Upper lobe of left lung (tissue), 4 donors: ENCODE results near the gene PRKAR1A.

Source experiments
- POLR2A ChIP-seq, 4 donors: fragments of 450-650 bp; IDR thresholded peaks; one replicate each; pipeline ENCODE4 v1.5.1; 2016 to 2017; ENCODE audit warnings: antibody characterized with exemption in 4 of 4, mild to moderate bottlenecking in 2 of 4
- TF ChIP-seq, protein P1 (sequence below), 6 experiments: fragments of 450-650 bp in 4 of 6; fragments of 200-600 bp in 2 of 6; sonication (generic) in 2 of 6; IDR thresholded peaks; one replicate each; pipeline ENCODE4 v1.5.1; 2016 to 2019; ENCODE audit warnings: antibody characterized with exemption in 6 of 6

DNA sequence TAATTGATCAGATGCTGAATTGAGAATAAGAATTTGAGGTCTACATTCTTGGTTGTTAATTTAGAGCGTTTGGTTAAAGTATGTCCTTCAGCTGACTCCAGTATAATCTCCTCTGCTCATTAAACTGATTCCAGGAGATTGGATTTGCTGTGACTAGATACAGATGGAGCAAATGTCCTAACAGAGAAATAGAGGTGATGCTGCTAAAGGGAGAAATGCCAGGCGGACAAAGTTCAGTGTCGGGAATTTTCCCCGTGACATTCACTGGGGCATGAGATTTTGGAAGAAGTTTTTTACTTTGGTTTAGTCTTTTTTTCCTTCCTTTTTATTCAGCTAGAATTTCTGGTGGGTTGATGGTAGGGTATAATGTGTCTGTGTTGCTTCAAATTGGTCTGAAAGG is 19.0 kb downstream of the PRKAR1A start:
- no peak for TF ChIP-seq POLR2A (IDR thresholded peaks at IDR 0.05)
- TF ChIP-seq, protein P1, sequence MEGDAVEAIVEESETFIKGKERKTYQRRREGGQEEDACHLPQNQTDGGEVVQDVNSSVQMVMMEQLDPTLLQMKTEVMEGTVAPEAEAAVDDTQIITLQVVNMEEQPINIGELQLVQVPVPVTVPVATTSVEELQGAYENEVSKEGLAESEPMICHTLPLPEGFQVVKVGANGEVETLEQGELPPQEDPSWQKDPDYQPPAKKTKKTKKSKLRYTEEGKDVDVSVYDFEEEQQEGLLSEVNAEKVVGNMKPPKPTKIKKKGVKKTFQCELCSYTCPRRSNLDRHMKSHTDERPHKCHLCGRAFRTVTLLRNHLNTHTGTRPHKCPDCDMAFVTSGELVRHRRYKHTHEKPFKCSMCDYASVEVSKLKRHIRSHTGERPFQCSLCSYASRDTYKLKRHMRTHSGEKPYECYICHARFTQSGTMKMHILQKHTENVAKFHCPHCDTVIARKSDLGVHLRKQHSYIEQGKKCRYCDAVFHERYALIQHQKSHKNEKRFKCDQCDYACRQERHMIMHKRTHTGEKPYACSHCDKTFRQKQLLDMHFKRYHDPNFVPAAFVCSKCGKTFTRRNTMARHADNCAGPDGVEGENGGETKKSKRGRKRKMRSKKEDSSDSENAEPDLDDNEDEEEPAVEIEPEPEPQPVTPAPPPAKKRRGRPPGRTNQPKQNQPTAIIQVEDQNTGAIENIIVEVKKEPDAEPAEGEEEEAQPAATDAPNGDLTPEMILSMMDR (IDR thresholded peaks at IDR 0.05), result no peak
